ENCODE results near the gene PDE4D.

- TF ChIP-seq, protein P1, sequence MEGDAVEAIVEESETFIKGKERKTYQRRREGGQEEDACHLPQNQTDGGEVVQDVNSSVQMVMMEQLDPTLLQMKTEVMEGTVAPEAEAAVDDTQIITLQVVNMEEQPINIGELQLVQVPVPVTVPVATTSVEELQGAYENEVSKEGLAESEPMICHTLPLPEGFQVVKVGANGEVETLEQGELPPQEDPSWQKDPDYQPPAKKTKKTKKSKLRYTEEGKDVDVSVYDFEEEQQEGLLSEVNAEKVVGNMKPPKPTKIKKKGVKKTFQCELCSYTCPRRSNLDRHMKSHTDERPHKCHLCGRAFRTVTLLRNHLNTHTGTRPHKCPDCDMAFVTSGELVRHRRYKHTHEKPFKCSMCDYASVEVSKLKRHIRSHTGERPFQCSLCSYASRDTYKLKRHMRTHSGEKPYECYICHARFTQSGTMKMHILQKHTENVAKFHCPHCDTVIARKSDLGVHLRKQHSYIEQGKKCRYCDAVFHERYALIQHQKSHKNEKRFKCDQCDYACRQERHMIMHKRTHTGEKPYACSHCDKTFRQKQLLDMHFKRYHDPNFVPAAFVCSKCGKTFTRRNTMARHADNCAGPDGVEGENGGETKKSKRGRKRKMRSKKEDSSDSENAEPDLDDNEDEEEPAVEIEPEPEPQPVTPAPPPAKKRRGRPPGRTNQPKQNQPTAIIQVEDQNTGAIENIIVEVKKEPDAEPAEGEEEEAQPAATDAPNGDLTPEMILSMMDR (IDR thresholded peaks at IDR 0.05), result no peak
- no peak for TF ChIP-seq ZFX (IDR thresholded peaks at IDR 0.05; ENCODE audit: borderline replicate concordance)
Observed at GRCh38 chr5:59599729-59600128, 293.8 kb downstream of the PDE4D start.

Measured in 22Rv1 (cell line).